ENCODE data around the gene NAB2. TPM values are rescaled to one million over a fixed set of nuclear protein-coding genes. Genes with fewer than 3 reads are reported as not detected.

NAB2 gene
- total and polyA plus RNA-seq, 10 of the 15 experiments (the other 5 are each of a cell fraction or from before 2014, with no cell fraction given) = 0.35 to 35.2 (median 15.3) TPM

GRCh38 chr12:57112492-57113294, 23.8 kb downstream of the NAB2 start:
- Histone ChIP-seq H3K27ac (ENCODE audit: control insufficient read depth, insufficient read depth) (peak overlapping the region; percentile 97), H3K9me3 (replicated peaks; ENCODE audit: control insufficient read depth, insufficient read depth, low read length) (no peaks in the 10 kb centered on the region), H3K36me3 (ENCODE audit: control insufficient read depth in 2 of 2, insufficient read depth in 2 of 2, low read length in 1 of 2) (peaks cover 3 to 7% of the 10 kb centered on the region in 2 experiments; a peak in 2 of 4 replicates), H3K4me2 (ENCODE audit: control insufficient read depth, insufficient read depth) (peak overlapping the region; percentile 88), H3K4me3 (peak overlapping the region; percentile 95; the same call in 1 of the 2 replicates), H3K79me2 (ENCODE audit: control insufficient read depth, insufficient read depth, low read length) (peaks cover 39% of the 10 kb centered on the region), H3K9ac (ENCODE audit: control insufficient read depth, insufficient read depth, low read length) (peak overlapping the region; percentile 96), H2AFZ (ENCODE audit: control insufficient read depth, low read depth, low read length) (peak overlapping the region; percentile 65), H4K20me1 (ENCODE audit: control insufficient read depth, insufficient read depth) (no peaks in the 10 kb centered on the region), H3K4me1 (ENCODE audit: control insufficient read depth, insufficient read depth, low read length) (peaks cover 8% of the 10 kb centered on the region), H3K27me3 (replicated peaks in 1 of 2; ENCODE audit: control insufficient read depth in 2 of 2, insufficient read depth in 2 of 2, low read length in 1 of 2) (no peaks in the 10 kb centered on the region)
- DNase-seq (ENCODE audit: low read depth, low spot score) = no peak
- intact Hi-C loops (cut with micrococcal nuclease; ENCODE audit: unreplicated experiment) (loop anchor here (1.0 to 5.0 kb wide), 4 partner anchors 43 to 360 kb away; partner anchors contain the start of gene PRIM1), in situ Hi-C loops (cut with MboI) (loop anchor here (5.0 kb wide), 3 partner anchors 45 to 355 kb away; no protein-coding TSS in a partner anchor)
- BruUV-seq (replicated peaks) = no TSS peak
- ChIA-PET RAD21 (ENCODE audit: unreplicated experiment) (interaction anchor here (0.6 to 5.3 kb wide), 33 partner anchors 12 to 476 kb away, joined by 3 to 285 read pairs (median 8); partner anchors contain the start of genes LRP1, NAB2, NACA and NEMP1), SMC1A (ENCODE audit: uncharacterized antibody, unreplicated experiment) (interaction anchor here (0.8 to 8.6 kb wide), 28 partner anchors 10 to 598 kb away, joined by 3 to 246 read pairs (median 9); partner anchors contain the start of genes HSD17B6, NAB2, NEMP1 and SHMT2), CTCF (interaction anchor here (0.6 to 11.7 kb wide), 43 partner anchors 10 to 599 kb away, joined by 3 to 458 read pairs (median 7); partner anchors contain the start of genes ATP5F1B, HSD17B6, NAB2 and NEMP1), POLR2A (interaction anchor here (0.6 to 4.9 kb wide), 18 partner anchors 14 to 407 kb away, joined by 3 to 94 read pairs (median 8); partner anchors contain the start of genes NAB2, NEMP1 and SHMT2)
- ATAC-seq = peak; percentile 73
- FAIRE-seq = peak; percentile 56
- 73% methylated on average over 9 of the region's 9 CpGs for WGBS (ENCODE audit: insufficient coverage, insufficient replicate concordance, low lambda C conversion rate, missing lambda C conversion rate)
- no peak for TF ChIP-seq SREBF2 (IDR thresholded peaks at IDR 0.05; ENCODE audit: low read length)
- TF ChIP-seq PAX8 (IDR thresholded peaks at IDR 0.05) = no peak
- TF ChIP-seq RAD21 (IDR thresholded peaks at IDR 0.05; ENCODE audit: insufficient read depth, low read depth, low read length) = no peak; the same call in 1 of the 2 replicates
- TF ChIP-seq ZNF24 (IDR thresholded peaks at IDR 0.05) = no peak
- peak in 1 of 2 experiments; percentile 78; a peak in 3 of 4 replicates for TF ChIP-seq BHLHE40 (IDR thresholded peaks at IDR 0.05; ENCODE audit: borderline replicate concordance in 1 of 2, low read depth in 2 of 2, low read length in 1 of 2)
- 0 out of 2 replicates have a peak, but pooled peaks have one; percentile 6 for TF ChIP-seq TARDBP (IDR thresholded peaks at IDR 0.05; ENCODE audit: borderline replicate concordance)
- TF ChIP-seq TCF7 (IDR thresholded peaks at IDR 0.05; ENCODE audit: borderline replicate concordance) = 0 out of 2 replicates have a peak, but pooled peaks have one; percentile 4
- TF ChIP-seq RBBP5 (conservative IDR thresholded peaks at IDR 0.05) = no peak
- TF ChIP-seq NR2C2 (IDR thresholded peaks at IDR 0.05; ENCODE audit: borderline replicate concordance, control insufficient read depth, insufficient read length, low read depth) = no peak
- no peak for TF ChIP-seq MEF2B (IDR thresholded peaks at IDR 0.05; ENCODE audit: partially characterized antibody, poor library complexity, severe bottlenecking)
- TF ChIP-seq ETV6 (conservative IDR thresholded peaks at IDR 0.05 in 1 of 2, IDR thresholded peaks at IDR 0.05 in 1 of 2; ENCODE audit: borderline replicate concordance in 1 of 2, low read depth in 1 of 2) = no peak
- no peak for TF ChIP-seq PKNOX1 (IDR thresholded peaks at IDR 0.05)
- peak; percentile 76 to 92 (median 80); a peak in 5 of 6 replicates for TF ChIP-seq CTCF (IDR thresholded peaks at IDR 0.05 in 2 of 3, conservative IDR thresholded peaks at IDR 0.05 in 1 of 3; ENCODE audit: control insufficient read depth in 2 of 3, extremely low read depth in 1 of 3, insufficient read depth in 1 of 3, low read depth in 3 of 3, low read length in 3 of 3)
- TF ChIP-seq ZNF622 (IDR thresholded peaks at IDR 0.05) = no peak
- no peak for TF ChIP-seq SIN3A (IDR thresholded peaks at IDR 0.05; ENCODE audit: low read depth, low read length)
- TF ChIP-seq IKZF2 (IDR thresholded peaks at IDR 0.05) = no peak
- no peak for TF ChIP-seq KDM1A (IDR thresholded peaks at IDR 0.05; ENCODE audit: borderline replicate concordance)
- TF ChIP-seq SMARCA5 (IDR thresholded peaks at IDR 0.05) = peak; percentile 68; the same call in 1 of the 2 replicates
